Breast epithelium (tissue), 3 donors: ENCODE measurements around the gene RBM38.

Experiments
- CTCF ChIP-seq, 3 donors: fragments of 450-650 bp; IDR thresholded peaks; one replicate each; pipeline ENCODE4 v1.5.1; 2016 to 2017; ENCODE audit warnings: antibody characterized with exemption in 3 of 3, mild to moderate bottlenecking in 3 of 3, moderate library complexity in 3 of 3
- POLR2AphosphoS5 ChIP-seq, 3 donors: sonication (generic); formaldehyde crosslinking; IDR thresholded peaks; one replicate each; pipeline ENCODE4 v1.6.1; 2017; ENCODE audit warnings: antibody characterized with exemption in 3 of 3

GRCh38 chr20:57441510-57442154 lies 50.4 kb downstream of the RBM38 start:
- TF ChIP-seq CTCF (IDR thresholded peaks at IDR 0.05) (no peak), POLR2AphosphoS5 (IDR thresholded peaks at IDR 0.05) (no peak)
